Muscle of back (tissue), 11 donors: ENCODE data around the gene SLC7A6. TPM values are rescaled to one million over a fixed set of nuclear protein-coding genes. Genes with fewer than 3 reads are reported as not detected.

Experiments used
- DNase-seq, 3 donors: peaks; one replicate each; pipeline versions ENCODE4 v3.0.0 to v3.0.0-alpha.2; 2013
- polyA plus RNA-seq, 10 donors: library from polyadenylated mRNA; unstranded; fragments of 120-200 nt; gene quantifications; one replicate each; pipeline ENCODE4 v1.2.1, GENCODE V29; 2013; ENCODE audit not compliant: insufficient read length in 10 of 10

Gene SLC7A6
- polyA plus RNA-seq, 10 donors, result 6.3 to 12.0 (median 9.9) TPM

DNA sequence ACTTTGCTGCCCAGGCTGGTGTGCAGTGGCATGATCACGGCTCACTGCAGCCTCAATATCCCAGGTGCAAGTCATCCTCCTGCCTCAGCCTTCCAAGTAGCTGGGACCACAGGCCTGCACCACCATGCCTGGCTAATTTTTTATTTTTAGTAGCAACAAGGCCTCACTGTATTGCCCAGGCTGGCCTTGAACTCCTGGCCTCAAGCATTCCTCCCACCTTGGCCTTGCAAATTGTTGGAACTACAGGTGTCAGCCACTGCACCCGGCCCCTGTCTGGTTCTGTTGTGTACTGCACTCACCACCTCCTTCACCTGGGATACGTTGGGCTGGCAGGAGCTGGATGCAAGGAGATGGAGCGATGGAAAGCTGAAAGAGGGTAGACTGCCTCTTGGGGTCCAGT is 10.6 kb upstream of the SLC7A6 start:
- DNase-seq, result no peak

DNA sequence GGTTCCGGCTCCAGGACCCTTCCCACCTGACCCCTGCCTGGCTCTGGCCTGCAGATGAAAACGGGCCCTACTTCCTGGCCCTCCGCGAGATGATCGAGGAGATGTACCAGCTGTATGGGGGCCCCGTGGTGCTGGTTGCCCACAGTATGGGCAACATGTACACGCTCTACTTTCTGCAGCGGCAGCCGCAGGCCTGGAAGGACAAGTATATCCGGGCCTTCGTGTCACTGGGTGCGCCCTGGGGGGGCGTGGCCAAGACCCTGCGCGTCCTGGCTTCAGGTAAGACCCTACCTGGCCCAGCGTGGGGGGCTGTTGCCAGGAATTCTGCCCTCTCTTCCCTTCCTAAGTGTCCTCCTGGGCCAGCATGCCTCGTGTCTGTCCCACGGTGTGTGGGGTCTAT is 8.6 kb upstream of the SLC7A6 start:
- no peak for DNase-seq

DNA sequence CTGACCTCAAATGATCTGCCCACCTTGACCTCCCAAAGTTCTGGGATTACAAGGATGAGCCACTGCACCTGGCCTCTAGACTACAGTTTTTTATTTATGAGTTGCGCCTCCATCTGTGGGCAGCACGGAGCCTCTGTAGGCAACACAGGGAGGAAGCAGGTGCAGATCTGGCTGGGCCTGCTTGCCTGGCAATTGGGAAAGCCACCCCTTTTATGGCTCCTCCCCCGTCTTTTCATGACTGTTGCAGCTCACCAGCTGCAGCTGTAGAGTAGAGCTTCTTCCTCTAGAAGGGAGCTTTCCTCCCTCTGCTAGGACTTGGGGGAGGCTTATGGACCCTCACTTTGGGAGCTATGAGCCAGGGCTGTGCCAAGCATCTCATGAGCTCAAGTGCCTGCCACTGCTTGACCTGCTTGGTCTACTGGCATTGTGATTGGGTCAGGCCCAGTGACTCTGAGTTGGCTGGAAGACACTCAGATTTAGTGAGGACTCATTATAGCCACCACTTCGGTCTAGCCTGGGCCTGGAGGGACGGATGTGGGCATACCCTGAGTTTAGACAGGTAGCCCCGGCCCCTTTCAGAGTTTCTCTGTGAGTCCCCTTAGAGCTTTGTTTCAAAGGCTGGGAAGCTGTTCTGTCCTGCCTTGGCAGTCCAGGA is 6.9 kb upstream of the SLC7A6 start:
- DNase-seq, result peak in 1 of 3 donors; percentile 49

DNA sequence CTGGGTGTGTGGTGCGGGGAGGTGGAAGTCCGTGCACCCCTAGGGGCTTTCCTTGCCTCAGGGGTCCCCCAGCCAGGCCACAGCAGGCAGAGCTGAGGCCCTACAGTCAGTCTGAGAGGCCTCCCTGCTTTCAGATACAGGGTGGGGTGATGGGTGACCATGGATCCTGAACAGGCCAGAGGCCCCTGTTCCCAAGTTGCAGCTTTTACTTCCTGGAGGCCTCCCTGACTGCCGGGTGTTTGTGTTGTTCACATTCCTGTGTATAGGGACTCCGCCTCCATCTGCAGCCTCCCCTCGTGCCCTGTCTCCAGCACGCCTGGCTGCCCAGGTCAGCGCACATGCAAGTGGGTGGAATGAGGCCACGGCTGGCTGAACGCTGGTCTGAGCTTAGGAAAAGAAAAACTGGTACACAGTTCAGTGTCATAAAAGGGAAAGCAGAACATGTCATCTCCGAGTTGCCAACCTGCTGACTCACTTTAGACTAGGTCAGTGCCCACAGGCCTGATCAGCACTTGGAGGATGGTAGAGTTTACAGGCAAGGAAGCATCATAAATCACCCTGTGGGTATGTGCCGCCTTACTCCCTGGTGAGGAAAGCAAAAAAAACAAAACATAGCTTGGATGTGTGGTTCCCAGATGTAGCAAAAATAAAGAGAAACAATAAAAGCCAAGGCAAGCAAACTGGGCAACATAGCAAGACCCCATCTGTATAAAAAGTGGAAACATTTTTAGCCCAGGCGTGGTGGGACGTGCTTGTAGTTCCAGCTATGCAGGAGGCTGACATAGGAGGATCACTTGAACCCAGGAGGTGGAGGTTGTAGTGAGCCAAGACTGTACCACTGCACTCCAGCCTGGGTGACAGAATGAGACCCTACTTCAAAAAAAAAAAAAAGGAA is 6.2 kb upstream of the SLC7A6 start:
- no peak for DNase-seq

DNA sequence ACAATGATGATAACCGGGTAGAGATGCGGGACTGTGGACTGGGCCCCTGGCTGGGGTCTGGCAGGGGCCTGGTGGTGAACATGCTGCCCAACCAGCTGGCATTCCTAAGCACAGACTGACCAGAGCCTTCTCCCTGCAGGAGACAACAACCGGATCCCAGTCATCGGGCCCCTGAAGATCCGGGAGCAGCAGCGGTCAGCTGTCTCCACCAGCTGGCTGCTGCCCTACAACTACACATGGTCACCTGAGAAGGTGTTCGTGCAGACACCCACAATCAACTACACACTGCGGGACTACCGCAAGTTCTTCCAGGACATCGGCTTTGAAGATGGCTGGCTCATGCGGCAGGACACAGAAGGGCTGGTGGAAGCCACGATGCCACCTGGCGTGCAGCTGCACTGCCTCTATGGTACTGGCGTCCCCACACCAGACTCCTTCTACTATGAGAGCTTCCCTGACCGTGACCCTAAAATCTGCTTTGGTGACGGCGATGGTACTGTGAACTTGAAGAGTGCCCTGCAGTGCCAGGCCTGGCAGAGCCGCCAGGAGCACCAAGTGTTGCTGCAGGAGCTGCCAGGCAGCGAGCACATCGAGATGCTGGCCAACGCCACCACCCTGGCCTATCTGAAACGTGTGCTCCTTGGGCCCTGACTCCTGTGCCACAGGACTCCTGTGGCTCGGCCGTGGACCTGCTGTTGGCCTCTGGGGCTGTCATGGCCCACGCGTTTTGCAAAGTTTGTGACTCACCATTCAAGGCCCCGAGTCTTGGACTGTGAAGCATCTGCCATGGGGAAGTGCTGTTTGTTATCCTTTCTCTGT is 5.1 kb upstream of the SLC7A6 start:
- DNase-seq, result no peak

DNA sequence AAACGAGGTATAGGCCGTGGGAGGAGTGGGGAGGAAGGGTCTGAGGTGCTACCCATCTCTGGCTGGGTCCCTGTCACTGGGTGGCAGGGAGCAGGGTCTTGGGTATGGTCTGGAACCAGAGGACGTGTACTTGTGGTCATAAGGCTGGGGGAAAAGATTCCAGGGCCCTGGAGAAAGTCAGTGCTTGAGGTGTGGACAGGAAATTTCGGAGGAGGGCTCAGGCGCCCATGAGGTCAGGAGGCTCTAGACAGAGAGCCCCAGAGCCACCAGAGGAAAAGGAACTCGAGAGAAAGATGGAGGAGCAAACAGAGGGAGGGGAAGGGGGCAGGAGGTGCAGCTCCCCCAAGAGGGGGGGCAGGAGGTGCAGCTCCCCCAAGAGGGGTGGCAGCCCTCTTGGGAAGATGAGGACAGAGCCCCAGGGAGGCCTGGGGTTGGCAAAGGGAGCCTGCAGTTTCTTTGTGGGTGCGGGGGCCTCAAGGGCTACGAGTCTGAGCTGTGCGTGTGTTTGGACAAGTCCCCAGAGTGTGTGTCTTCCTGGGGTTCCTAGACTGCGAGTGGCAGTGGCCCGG is 683 bp upstream of the SLC7A6 start:
- no peak for DNase-seq

DNA sequence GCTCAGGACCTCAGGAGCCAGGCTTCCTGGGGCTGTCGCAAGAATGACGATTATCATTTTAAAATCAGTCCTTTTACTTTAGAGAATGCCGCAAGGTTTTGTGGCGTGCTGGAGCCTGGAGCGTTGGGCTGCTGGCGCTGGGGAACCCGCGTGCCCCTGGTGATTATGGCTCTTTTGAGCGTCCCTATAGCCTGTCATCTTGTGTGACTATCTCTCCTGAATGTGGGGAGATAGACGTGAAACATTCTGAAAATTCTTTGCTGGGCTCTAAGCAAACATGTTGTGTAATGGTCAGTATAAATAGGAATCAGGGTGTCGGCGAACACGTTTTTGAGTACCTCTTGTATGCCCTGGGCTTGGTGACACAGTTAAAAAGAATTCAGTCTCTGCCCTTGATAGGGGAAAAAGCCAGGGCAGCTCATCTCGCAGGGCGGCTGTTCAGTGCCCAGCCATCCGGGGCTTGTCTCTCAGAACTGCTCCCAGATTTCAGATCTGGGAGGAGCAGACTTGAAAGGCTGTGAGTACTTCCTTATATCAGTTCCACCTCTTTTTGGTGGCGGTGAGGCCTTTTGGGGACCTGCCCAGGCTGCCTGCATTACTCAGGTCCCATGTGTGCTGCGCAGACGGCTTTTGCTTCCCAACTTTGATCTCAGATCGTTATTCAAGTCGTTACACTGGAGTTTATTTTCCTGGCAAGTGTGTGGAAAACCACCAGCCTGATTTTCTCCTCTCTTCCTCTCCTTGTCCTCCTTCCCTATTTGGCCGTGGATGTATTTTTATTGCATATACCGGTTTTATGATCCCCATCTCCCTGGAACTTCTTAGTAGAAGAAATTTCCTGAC is 973 bp downstream of the SLC7A6 start:
- DNase-seq, result peak in 2 of 3 donors; percentile 39 to 69

DNA sequence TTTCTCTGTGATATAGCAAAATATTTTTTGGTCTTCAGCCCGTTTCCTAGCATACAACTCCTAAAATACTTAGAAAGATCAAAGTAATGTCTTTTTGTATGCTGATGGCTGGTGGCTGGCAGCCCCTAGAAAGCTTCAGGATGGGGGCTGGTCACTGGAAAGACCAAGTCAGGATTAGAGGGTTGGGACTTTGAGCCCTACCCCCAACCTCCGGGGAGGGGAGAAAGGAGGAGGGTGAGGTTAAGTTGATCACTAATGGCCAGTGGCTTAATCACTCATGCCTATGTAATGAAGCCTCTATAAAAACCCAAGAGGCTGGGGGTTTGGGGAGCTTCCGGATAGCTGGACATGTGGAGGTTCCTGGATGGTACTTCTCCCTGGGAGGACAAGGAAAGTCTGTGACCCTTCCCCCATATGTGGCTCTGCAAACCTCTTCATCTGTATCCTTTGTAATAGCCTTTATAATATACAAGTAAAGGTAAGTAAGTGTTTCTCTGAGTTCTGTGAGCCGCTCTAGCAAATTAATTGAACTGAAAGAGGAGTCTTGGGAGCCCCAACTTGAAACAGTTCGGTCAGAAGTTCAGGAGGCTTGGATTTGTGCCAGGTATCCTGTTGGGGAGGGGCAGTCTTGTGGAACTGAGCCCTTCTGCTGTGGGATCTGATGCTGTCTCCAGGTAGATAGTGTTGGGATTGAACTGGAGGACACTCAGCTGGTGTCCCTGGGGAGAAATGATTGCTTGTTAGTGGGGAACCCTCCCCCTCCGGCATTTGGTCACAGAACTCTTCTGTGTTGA is 3.5 kb downstream of the SLC7A6 start:
- no peak for DNase-seq

DNA sequence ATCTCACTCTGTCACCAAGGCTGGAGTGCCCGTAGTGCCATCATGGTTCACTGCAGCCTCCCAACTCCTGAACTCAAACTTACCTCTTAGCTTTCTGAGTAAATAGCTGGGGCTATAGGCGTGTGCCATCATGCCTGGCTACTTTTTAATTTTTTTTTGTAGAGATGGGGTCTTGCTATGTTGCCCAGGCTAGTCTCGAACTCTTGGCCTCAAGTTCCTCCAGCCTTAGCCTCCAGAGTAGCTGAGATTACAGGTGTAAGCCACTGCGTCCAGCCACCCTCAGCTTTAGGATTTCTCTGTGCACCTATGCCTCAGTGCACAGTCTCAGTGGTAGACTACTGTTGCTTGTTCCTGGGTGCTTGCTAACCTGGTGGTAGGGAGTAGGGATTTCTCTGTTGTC is 5.5 kb downstream of the SLC7A6 start:
- DNase-seq, result no peak

DNA sequence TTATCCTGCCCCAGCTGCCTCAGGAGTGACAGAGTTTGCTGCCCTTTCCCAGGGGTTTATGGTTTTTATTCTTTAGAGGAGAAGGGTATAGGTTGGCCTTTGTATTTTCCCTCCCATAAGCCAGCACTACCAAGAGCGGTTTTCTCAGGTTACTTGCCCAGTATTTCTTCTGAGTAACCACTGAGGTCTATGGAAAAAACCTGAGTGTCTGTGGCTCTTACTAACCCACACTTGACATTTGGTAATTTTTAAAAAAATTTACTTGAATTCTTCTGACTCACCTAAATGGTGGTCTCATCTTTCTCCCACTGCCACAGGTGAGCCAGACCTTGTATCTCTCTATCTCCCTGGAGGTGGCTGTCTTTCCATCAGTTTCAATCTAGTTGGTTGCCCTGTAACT is 6.0 kb downstream of the SLC7A6 start:
- DNase-seq, result no peak

DNA sequence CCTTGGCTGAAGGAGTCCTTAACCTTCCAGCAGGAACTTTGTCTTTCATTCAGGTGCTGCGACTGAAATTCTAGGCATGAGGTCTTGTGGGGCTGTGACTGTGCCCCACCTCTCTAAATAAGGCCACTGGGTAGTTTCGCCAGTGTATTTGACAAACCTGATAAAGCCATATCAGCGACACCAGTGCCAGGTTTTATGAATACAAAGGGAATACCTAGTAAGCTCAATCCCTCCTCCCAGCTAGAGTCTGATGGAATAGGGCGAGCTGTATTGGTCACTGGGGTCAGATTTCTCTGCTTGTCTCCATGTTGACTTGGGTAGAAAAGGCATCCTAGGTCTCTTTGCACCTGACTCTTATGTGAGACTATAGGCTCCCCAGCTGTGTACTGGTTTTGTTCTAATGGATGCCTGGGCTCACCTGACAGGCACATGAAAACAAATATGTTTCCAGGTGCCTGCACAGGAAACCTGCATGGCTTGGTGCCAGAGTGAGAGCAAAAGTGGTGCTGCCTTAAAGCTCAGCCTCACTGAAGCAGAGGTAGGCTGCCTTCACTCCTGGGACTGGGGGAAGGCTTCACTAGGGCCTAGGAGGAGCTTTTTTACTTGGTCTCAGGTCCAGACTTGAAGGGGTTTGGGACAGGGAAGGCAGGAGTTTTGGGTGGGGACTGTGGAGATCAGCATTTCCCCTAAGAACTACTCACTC is 8.3 kb downstream of the SLC7A6 start:
- DNase-seq, result no peak

DNA sequence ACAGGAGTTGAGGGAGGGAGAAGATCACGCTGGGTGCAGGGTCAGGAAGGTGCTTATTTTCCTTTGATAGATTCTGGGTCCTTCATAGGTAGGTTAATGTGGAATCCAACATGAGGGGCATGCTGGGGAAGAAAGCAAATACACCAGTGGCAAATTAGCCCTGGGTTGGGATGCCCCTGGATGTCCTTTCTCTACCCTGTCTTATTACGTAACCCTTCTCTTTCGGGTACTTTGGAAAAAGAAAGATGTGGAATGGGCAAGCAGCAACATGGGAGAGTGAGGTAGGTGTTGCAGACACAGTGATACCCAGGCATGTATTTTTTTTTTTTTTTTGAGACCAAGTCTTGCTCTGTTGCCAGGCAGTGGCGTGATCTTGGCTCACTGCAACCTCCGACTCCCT is 9.1 kb downstream of the SLC7A6 start:
- DNase-seq, result no peak

DNA sequence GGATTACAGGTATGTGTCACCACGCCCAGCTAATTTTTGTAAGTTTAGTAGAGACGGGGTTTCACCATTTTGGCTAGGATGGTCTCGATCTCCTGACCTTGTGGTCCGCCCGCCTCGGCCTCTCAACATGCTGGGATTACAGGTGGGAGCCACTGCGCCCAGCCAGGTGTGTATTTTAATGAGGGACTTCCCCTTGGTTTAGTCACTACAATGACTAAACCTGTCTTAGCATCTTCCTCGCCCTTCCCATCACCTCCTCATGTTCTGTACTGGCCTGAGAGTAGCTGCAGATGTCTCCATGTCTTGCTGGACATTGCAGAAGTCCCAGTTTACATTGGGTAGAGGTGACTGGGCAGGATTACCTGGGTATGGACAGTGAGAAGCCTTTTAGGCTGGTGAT is 9.6 kb downstream of the SLC7A6 start:
- DNase-seq, result no peak

DNA sequence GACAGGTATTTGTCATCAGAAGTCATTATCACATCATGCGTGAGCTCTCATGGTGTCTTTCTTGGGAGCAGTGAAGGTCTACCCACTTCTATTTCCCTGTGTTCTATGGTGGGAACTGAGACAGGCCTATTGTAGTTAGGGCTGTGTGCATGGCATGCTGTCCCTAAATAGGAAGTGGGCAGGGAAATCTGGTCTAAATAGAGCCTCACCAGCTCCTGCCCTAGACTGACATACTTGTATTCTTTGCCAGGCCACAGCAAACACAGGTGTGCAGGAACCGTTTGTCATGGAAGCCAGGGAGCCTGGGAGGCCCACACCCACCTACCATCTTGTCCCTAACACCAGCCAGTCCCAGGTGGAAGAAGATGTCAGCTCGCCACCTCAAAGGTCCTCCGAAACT is 10.1 kb downstream of the SLC7A6 start:
- DNase-seq, result no peak

DNA sequence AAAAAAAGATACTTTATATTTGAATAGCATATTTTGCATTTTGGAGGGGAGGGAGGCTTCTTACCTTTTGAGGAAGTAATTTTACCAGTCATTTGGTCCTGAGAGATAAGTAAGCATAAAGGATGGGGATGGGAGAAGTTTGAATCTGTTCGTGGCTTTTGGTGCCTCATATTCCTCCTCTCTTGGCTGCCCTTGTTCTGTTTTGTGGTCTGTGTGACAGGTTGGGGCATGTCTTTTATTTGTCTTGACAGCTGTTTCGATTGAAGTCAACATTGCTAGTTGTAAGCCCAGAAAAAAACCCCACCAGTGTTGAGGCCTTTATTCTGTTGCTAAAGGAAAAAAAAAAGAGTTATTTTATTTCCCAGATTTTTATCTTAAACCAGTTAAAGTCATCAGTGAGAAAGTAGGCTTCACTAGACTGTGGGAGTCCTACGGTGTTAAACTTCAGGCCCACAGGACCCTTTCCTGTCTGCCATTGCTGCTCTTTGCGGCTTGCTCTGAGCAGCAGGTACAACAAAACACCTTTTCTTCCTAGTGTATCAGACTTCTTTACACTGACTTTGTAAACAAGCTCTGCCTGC is 11.4 kb downstream of the SLC7A6 start:
- DNase-seq, result no peak

DNA sequence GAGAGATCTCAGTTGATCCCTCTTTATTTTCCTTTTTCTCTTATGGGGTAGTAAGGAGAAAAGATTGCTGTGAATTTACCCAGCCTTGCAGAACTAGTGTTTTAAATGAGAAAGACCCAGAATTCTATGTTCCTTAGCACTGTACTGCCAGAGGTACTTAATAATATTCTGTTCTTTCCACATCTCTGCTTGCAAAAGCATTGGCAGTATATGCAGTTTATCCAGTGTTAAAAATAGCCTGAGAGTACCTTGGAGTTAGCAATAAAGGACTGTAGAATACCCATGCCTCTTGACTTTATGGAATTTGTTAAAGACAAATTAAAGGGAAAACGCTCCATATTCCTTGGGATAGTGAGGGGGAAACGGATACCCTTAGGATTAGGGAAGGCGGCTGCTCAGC is 11.9 kb downstream of the SLC7A6 start:
- DNase-seq, result no peak

DNA sequence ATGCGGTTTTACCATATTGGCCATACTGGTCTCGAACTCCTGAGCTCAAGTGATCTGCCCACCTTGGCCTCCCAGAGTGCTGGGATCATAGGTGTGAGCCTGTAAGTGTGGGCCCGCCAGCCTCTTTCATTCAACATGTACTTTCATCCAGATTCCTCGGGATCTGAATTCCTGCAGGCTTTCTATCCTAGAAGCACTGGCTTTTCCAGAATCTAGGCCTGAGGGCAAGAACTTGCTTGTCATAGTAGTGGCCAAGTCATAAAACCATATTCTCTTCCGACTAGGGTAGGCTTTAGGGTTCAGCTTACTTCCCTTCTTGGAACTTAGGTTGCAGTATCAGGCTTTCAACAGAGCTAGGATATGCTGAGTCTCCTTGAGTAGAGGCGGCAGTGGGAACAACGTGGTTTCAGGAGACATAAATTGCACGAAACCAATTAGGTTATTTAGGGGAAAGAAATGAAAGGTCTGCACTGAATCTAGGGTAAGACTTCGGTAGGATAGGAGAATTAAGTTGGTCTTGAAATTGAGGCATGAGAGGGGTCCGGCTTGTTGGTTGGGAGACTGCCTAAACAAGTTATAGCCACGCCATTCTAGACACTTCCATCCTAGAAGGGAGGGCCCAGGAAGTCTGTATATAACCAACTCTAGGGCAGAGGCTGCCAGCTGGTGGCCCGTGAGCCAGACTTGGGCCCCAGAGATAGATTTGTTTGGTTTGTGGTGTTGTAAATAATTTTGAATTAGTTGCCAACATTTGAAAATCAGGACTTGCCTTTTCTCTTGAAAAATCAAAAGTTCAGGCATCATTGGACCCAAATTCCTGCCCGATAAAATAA is 15.6 kb downstream of the SLC7A6 start:
- DNase-seq, result no peak

DNA sequence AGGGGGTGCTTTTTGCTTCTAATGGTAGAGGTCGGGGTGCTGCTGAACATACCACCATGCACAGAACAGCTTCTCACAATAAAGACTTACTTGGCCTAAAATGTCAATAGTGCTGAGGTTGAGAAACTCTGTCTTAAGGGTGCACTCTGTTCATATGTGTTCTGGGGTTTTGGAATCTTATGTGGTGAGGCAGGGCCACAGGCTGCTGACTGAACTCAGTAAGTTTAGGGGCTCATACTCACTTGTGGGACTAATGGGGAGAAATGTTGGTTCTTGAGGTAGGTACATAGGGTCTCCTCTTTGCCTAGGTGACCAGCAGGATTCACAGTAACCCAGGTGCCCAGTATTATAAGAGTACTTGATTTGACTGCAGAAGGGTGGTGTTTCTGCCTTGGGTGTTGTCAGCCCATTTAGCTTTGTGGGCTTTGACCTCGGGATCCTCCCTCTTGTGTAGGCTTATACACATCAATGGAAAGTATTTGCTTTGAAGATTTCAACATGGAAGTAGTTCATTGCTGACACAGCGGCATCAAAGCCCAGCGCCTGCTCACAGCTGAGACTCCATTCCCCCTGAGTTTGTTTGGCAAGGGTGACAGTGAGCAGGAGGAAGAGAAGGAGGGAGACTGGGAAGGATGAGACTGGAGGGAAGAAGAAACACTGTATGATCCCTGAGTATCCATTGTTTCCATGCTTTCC is 17.2 kb downstream of the SLC7A6 start:
- DNase-seq, result no peak
